H1 (cell line): ENCODE data around the gene GUCY1A1. TPM values are rescaled to one million over a fixed set of nuclear protein-coding genes. Genes with fewer than 3 reads are reported as not detected.

Source experiments
- HDAC2 ChIP-seq, 2 experiments: fragments of 300-600 bp in 1 of 2; sonication (generic) in 1 of 2; IDR thresholded peaks; 2 replicates each; pipeline ENCODE4 v1.6.1; 2011 to 2012; ENCODE audit warnings: low read depth in 2 of 2, low read length in 2 of 2, mild to moderate bottlenecking in 2 of 2, moderate library complexity in 2 of 2, borderline replicate concordance in 1 of 2, inconsistent platforms in 1 of 2
- NANOG ChIP-seq: IDR thresholded peaks from 2 replicates; pipeline ENCODE4 v1.6.1; 2011; ENCODE audit warnings: low read length, low read depth, mild to moderate bottlenecking, inconsistent platforms; ENCODE audit not compliant: insufficient read depth, poor library complexity, severe bottlenecking
- polyA plus RNA-seq, 7 experiments: library from polyadenylated mRNA; depleted of rRNA in 3 of 7; stranded (reverse) in 5 of 7; unstranded in 2 of 7; fragments of >200 nt in 5 of 7; fragments of 200-250 nt in 2 of 7; gene quantifications; 1 replicate in 5 of 7; 2 replicates in 1 of 7; 4 replicates in 1 of 7; pipeline versions ENCODE4 v1.2.1 to v1.2.3, GENCODE V29; 2011 to 2013; ENCODE audit warnings: missing spikeins in 2 of 7, mixed read lengths in 2 of 7
- total RNA-seq: library from RNA; stranded (reverse); fragmentation: NEBNext Ultra II Directional; extraction: Animal tissue kit (Norgen Biotek cat#: 25700); gene quantifications from 2 replicates; pipeline ENCODE4 v1.2.1, GENCODE V29; 2021

The GUCY1A1 gene
- total and polyA plus RNA-seq, 2 of the 8 experiments (the other 6 are each of a cell fraction or from before 2014, with no cell fraction given): not detected

DNA sequence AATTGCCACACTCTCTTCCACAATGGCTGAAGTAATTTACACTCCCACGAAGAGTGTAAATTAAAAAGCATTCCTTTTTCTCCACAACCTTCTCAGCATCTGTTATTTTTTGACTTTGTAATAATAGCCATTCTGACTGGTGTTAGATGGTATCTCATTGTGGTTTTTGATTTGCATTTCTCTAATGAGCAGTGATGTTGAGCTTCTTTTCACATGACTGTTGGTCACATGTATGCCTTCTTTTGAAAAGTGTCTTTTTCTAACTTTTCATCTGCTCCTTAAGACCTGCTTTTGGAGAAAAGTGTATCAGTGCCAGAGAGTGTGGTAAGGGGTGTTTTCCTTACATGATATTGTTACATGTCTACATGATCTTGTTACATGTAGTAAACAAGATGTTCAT is 25.7 kb downstream of the GUCY1A1 start (continued):
- no peak for TF ChIP-seq NANOG
- no peak for TF ChIP-seq HDAC2 (IDR thresholded peaks at IDR 0.05; ENCODE audit: borderline replicate concordance in 1 of 2, low read depth in 2 of 2, low read length in 2 of 2)
